ENCODE data around the gene UVSSA.

GRCh38 chr4:1327526-1328266 is 19.3 kb upstream of the UVSSA start:
- TF ChIP-seq CTCF (IDR thresholded peaks at IDR 0.05; ENCODE audit: low read depth, low read length): no peak
- TF ChIP-seq EZH2phosphoT487 (IDR thresholded peaks at IDR 0.05; ENCODE audit: low read depth): no peak
